DOHH2 (cell line): ENCODE results near the gene CARM1.

Experiments
- CTCF ChIP-seq: fragments of 200-600 bp; sonication (generic); IDR thresholded peaks from one replicate; pipeline ENCODE4 v1.5.1; 2014; ENCODE audit warnings: antibody characterized with exemption, mild to moderate bottlenecking, low read depth, low read length; ENCODE audit not compliant: poor library complexity, severe bottlenecking
- EZH2phosphoT487 ChIP-seq: fragments of 200-600 bp; sonication (generic); IDR thresholded peaks from 2 replicates; pipeline ENCODE4 v1.6.1; 2017; ENCODE audit warnings: borderline replicate concordance, mild to moderate bottlenecking, antibody characterized with exemption, low read length, moderate library complexity, mixed read lengths

- no peak for TF ChIP-seq CTCF
- TF ChIP-seq EZH2phosphoT487, result no peak
Measured at GRCh38 chr19:10966809-10967208, 95.5 kb downstream of the CARM1 start.
